Occipital lobe (tissue), 2 donors: ENCODE data around the gene SLC16A12. TPM values are rescaled to one million over a fixed set of nuclear protein-coding genes. Genes with fewer than 3 reads are reported as not detected.
"Not testable (repeated sequence)": the region's sequence is repeated elsewhere in the genome, so short reads cannot be mapped to it uniquely, and the experiment has no call there.

Source experiments
- DNase-seq: peaks from one replicate; lab custom pipeline; 2025; lab: John Stamatoyannopoulos, UW
- total RNA-seq: library from RNA; depleted of rRNA; stranded (reverse); fragments of >200 nt; gene quantifications from one replicate; pipeline ENCODE4 v1.2.3, GENCODE V29; 2014

The SLC16A12 gene
- total RNA-seq, 1 donor from 2014 or later: 4.1 TPM

DNA sequence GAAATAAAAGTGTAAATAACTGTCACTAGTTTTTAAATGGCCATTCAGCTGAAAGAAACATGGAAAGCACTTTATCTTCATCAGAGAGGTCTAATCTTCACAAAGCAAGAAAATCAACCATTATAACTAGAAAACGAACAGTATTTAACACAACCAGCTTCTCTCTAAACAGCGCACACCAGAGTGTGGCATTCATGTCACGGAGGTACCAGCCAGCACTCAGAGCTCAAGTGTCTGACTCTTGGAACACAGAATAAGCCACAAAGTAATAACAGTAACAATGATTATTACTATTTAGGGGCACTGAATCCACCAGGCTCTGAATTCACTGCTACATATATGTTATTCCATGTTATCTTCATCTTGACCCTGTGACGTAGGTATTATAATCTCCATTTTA is 60.9 kb downstream of the SLC16A12 start:
- DNase-seq: no peak

- DNase-seq: no peak
Observed at GRCh38 chr10:89471110-89471809, 64.1 kb downstream of the SLC16A12 start.

- no peak for DNase-seq
Observed at GRCh38 chr10:89470628-89471027, 64.8 kb downstream of the SLC16A12 start.

DNA sequence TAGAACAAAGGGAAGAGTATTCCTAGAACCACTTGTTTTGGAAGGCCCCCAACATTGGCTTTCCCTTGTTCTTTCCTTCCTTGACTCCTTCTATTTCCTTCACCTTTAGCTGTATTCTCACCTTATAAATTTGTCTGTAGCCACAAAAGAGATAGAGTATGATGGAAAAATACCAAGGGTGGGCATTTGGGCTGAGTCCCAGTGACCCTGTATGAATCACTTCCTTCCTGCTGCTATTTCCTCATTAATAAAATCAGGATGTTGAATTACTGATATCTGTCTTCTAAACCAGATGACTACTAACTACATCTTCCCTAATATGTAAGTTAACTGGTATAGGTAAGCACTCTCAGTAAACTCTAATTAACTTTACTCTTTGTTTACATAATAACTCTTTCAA is 65.9 kb downstream of the SLC16A12 start:
- no peak for DNase-seq

GRCh38 chr10:89468191-89468965 is 67.0 kb downstream of the SLC16A12 start:
- no peak for DNase-seq

DNA sequence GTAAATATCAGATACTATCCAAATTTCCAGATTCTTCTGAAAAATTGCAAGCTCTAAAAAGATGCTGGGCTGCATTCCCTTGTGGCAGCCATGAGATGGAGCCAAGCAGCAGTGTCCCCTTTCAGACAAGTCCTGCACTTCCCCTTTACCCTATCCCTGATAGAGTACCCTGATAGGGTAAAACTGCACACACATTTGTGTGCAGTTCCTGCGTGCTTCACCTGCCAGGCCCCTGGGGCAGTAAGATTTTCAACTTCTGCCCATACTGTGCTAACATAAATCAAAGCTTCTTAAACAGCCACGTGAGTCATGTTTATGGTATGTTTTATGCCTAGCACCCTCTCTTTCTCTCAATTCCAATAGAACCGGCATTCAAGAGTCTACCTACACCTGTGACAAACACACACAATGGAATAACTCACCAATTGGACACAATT is 68.8 kb downstream of the SLC16A12 start:
- no peak for DNase-seq

GRCh38 chr10:89465196-89465595 is 70.2 kb downstream of the SLC16A12 start:
- no peak for DNase-seq

DNA sequence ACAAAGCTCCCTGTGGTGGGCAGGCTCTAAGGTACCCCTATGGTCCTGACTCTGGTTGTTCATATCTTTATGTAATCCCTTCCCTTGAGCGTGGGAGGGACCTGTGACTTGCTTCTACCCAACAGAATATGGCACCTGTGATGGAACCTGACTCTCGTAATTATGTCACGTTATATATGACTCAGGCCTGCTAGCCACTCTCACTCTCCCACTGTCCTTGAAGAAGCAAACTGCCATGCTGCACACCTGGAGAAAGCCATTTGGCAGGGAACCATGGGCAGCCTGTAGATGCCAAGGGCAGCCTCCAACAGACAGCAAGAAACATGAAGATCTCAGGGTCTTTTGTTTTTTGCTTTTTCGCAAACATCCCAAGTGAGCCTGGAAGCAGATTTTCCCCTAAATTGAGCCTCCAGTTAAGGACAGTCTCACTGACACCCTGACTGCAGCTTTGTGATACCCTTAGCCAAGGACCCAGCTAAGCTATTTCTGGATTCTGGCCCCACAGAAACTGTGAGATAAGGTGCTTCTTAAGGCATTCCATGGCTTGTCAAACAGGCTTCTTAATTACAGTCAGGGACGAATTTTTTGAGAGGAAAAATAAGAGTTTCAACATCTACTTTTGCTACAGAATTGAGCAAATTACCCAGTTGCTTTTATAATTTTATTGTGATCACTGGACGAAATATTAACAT is 71.4 kb downstream of the SLC16A12 start:
- DNase-seq: no peak

GRCh38 chr10:89458784-89459183 is 76.6 kb downstream of the SLC16A12 start:
- DNase-seq: no peak

DNA sequence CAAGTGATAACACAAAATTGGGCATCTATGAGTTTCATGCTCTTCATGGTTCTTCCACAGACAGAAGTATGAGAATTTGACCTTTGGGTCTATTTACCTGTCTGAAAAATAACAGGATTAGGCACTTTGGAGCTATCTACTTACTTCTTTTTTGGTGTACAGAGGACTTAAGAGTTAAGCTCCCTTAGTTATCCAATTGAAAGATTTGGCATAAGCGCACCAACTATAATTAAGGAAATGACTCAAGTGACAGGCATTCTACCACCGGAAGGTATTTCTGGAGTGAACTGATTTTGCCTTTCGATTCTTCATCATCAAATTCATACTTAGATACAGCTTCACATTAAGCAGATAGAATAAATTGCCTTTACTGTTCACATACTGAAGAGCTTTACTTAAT is 77.1 kb downstream of the SLC16A12 start:
- no peak for DNase-seq

- DNase-seq: no peak
Observed at GRCh38 chr10:89454561-89455347, 80.6 kb downstream of the SLC16A12 start.

DNA sequence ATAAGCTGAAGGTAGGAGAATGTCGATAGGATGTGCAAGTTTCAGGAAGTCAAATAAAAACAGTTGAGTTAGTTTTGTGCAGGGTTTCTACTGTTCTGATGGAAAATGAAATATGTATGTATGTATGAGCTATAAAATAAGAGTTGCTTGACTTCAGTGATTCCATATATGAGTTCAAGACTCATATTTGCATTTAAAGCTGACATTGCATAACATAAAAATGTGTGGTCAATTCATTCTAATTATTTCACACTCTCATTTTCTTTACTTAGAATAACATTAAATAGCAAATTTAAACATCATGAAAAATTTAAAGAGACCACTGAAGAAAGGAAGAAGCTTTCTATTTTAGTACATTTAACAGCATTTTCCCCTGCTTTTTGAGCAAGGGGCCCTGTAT is 83.2 kb downstream of the SLC16A12 start:
- no peak for DNase-seq

- DNase-seq: no peak
Observed at GRCh38 chr10:89450901-89451300, 84.5 kb downstream of the SLC16A12 start.

- DNase-seq: not testable (repeated sequence)
Observed at GRCh38 chr10:89444819-89445218, 90.6 kb downstream of the SLC16A12 start.

GRCh38 chr10:89442289-89442688 is 93.1 kb downstream of the SLC16A12 start:
- DNase-seq: no peak

DNA sequence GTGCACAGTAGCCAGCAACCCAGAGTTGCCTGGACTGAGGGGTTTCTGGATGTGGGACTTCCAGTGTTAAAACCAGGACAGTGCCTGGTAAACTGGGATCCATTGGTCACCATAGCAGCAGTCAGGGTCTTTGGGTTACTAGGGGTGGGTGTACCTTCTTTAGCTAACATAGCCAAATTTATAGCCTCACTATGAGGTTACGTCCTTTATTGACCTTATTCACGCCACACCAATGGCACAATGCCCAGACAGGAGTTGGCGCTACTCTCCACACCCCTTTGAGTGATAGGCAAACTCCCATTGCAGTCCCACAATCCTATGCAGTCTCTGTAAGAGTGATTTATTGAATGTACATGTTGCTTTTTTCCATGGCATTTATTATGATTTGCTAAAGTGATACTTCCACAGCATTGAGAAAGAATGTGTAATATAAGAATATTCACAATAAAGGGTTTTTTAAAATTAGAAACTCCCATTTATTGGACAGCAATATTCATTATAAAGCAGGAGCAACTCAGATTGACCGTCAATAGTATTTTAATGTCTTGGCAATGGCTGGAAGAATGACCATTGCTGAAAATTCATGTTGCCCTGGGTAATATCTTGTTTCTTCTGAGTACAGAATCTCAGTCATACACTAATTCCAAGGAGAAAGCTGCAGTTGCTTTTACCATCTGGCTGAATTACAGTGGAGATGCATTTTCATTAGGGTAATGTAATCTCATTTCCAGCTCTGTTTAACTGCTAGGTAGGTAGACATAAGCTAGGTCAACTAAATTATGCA is 95.0 kb downstream of the SLC16A12 start:
- DNase-seq: no peak

GRCh38 chr10:89438525-89438924 is 96.9 kb downstream of the SLC16A12 start:
- DNase-seq: no peak

DNA sequence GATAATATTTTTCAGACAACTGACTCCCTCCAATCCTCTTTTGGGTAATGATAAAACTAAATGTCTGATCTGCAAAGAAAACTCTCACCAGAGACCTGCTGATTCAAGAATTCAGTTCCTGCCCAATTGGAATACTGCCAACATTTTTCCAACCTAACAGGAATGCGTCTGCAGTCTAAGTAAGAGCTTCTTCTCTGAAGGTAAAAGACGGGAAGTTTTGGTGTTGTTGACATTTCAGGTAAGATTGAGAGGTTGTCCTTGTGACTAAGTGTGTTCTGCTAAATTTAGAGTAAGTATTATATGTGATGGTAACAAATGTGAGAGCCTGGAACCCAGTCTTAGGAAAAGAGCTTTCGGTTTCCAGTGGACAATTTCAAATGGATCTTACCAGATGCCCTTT is 103.4 kb downstream of the SLC16A12 start:
- no peak for DNase-seq

- DNase-seq: no peak
Observed at GRCh38 chr10:89428877-89429276, 106.5 kb downstream of the SLC16A12 start.

DNA sequence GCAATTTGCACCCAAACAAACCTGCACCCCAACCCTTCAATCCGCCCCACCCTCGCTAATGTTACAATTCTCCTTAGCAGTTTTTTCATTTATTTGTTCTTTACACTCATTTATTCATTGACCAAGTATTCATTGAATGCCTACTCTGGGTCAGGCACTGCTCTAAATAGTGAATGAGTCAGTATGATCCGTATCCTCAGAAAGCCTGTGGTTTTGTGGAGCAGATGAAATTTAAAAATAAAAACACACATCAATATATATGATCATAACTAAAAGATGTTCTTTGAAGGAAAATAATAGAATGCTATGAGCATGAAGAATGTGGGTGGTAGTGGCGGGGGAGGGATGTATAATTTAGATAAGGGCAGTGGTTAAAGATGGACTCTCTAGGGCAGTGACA is 107.8 kb downstream of the SLC16A12 start:
- DNase-seq: no peak
